BJ (cell line): Measurements from ENCODE around the gene BUB1. TPM values are rescaled to one million over a fixed set of nuclear protein-coding genes. Genes with fewer than 3 reads are reported as not detected.
"Not testable (repeated sequence)": the region's sequence is repeated elsewhere in the genome, so short reads cannot be mapped to it uniquely, and the experiment has no call there.

Source experiments
- CTCF ChIA-PET: fragments of 350-600 bp; formaldehyde crosslinking; extraction: SDS; loops from one replicate; lab custom pipeline; 2021; ENCODE audit warnings: antibody characterized with exemption, inconsistent platforms; lab: Yijun Ruan, JAX
- POLR2A ChIA-PET: fragments of 300-600 bp; sonication (Branson Sonifier 250); formaldehyde crosslinking; extraction: SDS; loops from one replicate; lab custom pipeline; 2021; ENCODE audit warnings: antibody characterized with exemption; lab: Charles Lee
- DNase-seq: peaks from one replicate; pipeline ENCODE4 v3.0.0-alpha.2; 2011; ENCODE audit warnings: low read depth
- H3K27me3 ChIP-seq: 2 replicates; pipeline ENCODE4 v1.6.0; 2011; ENCODE audit warnings: low read length; ENCODE audit not compliant: control insufficient read depth, insufficient read depth
- H3K36me3 ChIP-seq: 2 replicates; pipeline ENCODE4 v1.5.1; 2011; ENCODE audit warnings: low read length; ENCODE audit not compliant: control insufficient read depth, insufficient read depth
- H3K4me3 ChIP-seq: 2 replicates; pipeline ENCODE4 v1.5.1; 2011; ENCODE audit warnings: low read depth, mild to moderate bottlenecking, control low read depth, low read length
- polyA plus RNA-seq: library from polyadenylated mRNA; depleted of rRNA; stranded (reverse); fragments of >200 nt; gene quantifications from 2 replicates; pipeline ENCODE4 v1.2.3, GENCODE V29; 2011
- TF ChIP-seq, protein P1 (sequence below): IDR thresholded peaks from 2 replicates; pipeline ENCODE4 v1.5.1; 2011; ENCODE audit warnings: low read depth, mild to moderate bottlenecking, control low read depth, inconsistent platforms, low read length, moderate library complexity; ENCODE audit not compliant: insufficient read depth

The BUB1 gene
- polyA plus RNA-seq, 1 experiment = 22.2 TPM

DNA sequence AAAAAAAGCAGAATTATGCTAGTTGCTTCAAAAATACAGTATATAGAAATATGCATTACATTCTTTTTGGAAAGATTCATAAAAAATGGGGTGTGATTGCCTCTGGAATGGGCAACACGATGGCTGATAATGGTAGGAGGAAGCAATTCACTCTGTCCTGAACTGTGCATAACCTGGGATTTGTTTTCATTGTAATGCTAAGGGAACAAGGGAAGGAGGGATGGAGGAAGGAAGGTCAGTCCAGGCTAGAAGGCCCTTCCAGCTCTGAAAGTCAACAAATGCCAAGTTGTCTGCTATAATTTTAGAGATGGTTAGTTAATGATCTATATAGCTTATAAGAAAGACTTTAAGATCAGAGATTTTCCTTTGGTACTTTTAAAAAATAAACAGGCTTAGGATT, 40.8 kb downstream of the BUB1 start:
- ChIA-PET POLR2A (no interaction called here), CTCF (no interaction called here)
- no peak overlapping the region for H3K4me3 ChIP-seq
- DNase-seq = no peak
- no peaks in the 10 kb centered on the region for H3K36me3 ChIP-seq
- TF ChIP-seq, protein P1, sequence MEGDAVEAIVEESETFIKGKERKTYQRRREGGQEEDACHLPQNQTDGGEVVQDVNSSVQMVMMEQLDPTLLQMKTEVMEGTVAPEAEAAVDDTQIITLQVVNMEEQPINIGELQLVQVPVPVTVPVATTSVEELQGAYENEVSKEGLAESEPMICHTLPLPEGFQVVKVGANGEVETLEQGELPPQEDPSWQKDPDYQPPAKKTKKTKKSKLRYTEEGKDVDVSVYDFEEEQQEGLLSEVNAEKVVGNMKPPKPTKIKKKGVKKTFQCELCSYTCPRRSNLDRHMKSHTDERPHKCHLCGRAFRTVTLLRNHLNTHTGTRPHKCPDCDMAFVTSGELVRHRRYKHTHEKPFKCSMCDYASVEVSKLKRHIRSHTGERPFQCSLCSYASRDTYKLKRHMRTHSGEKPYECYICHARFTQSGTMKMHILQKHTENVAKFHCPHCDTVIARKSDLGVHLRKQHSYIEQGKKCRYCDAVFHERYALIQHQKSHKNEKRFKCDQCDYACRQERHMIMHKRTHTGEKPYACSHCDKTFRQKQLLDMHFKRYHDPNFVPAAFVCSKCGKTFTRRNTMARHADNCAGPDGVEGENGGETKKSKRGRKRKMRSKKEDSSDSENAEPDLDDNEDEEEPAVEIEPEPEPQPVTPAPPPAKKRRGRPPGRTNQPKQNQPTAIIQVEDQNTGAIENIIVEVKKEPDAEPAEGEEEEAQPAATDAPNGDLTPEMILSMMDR = no peak
- no peaks in the 10 kb centered on the region for H3K27me3 ChIP-seq

DNA sequence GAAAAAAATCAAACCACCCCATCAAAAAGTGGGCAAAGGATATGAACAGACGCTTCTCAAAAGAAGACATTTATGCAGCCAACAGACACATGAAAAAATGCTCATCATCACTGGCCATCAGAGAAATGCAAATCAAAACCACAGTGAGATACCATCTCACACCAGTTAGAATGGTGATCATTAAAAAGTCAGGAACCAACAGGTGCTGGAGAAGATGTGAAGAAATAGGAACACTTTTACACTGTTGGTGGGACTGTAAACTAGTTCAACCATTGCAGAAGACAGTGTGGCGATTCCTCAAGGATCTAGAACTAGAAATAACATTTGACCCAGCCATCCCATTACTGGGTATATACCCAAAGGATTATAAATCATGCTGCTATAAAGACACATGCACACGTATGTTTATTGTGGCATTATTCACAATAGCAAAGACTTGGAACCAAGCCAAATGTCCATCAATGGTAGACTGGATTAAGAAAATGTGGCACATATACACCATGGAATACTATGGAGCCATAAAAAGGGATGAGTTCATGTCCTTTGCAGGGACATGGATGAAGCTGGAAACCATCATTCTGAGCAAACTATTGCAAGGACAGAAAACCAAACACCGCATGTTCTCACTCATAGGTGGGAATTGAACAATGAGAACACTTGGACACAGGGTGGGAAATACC, 41.8 kb downstream of the BUB1 start:
- H3K36me3 ChIP-seq, CTCF ChIA-PET, POLR2A ChIA-PET, DNase-seq, H3K4me3 ChIP-seq, H3K27me3 ChIP-seq: not testable (repeated sequence)

DNA sequence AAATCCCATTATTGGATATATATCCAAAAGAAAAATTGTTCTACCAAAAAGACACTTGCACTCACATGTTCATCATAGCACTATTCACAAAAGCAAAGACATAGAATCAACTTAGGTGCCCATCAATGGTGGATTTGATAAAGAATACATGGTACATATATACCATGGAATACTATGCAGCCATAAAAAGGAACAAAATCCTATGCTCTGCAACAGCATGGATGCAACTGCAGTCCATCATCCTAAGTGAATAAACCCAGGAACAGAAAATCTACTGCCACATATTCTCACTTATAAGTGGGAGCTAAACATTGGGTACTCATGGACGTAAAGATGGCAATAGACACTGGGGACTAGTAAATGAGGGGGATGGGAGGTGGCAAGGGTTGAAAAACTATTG, 50.5 kb downstream of the BUB1 start:
- H3K4me3 ChIP-seq, DNase-seq, H3K36me3 ChIP-seq, CTCF ChIA-PET, H3K27me3 ChIP-seq, POLR2A ChIA-PET: not testable (repeated sequence)

DNA sequence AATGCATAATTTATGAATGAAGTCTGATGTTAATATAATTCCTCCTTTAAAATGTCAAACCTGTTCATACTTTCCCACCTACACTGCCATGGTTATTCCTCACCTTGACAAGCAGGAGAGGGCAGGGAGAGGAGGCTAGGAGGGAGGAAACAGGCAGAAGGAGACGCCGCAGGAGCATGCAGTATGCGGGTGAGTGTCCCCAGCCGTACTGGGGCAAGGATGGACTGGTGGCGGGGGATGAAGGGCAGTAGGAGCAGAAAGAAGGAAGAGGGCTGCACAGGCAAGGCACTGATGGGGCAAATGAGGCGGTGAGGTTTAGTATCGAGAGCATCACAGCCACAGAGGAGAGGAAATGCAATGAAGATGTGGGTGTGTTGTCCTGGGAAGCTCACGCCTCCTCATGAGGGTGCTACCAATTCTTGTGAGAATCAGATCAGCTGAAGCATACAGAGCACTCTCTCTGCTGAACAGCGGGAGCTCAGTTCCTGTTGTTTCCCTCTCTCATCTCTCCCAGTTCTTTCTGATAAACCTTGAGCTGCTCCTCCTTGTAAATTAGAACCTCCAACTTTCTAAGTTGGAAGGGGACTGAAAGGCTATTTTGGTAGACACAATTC, 58.4 kb downstream of the BUB1 start:
- H3K36me3 ChIP-seq, CTCF ChIA-PET, H3K27me3 ChIP-seq, POLR2A ChIA-PET, DNase-seq, H3K4me3 ChIP-seq: not testable (repeated sequence)

DNA sequence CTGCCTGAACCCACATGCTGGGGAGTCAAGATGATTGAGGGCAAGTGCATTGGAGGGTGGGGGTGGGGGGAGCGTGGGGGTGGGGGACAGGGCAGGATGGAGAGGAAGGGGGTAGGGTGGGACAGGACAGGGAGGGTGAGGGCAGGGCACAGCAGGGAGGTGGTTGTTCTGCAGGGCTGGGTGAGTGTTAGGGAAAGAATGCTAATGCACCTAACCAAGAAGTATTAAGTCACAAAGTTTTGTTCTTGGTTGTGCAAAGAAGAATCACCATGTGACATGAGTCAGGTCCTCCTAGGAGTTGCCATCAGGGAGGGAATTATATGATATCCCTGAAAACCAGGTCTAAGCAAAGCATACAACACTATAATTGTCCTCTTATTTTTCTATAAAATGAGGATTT, 63.9 kb downstream of the BUB1 start:
- CTCF ChIA-PET, POLR2A ChIA-PET, H3K4me3 ChIP-seq, H3K36me3 ChIP-seq, DNase-seq, H3K27me3 ChIP-seq: not testable (repeated sequence)

DNA sequence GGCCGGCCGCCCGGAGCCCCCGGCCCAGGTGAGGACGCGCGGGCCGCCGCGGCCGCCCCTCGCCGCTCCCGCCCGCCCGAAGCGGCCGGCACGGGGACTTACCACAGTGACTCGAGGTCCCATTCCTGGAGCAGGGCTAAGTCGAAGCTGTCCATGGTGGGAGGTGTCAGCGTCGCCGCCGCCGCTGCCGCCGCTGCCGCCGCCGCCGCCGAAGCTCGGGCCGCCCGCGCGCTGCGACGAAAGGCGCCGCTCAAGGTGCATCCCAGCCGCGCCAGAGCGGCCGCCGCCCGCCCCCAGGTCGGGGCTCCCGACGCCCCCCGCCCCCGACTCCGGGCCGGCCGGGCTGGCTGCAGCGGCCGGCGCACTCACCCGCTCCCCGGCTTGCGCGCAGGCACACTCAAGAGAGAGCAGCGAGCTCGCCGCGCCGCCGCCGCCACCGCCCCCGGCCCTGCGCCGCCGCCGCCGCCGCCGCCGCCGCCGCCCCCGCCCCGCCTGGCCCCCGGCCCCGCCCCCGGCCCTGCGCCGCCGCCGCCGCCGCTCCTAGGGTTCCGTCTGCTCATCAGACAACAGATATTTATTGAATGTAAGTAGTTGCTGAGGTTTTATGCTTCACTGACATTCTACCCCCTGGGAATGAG, 67.1 kb downstream of the BUB1 start:
- POLR2A ChIA-PET, H3K4me3 ChIP-seq: not testable (repeated sequence)

DNA sequence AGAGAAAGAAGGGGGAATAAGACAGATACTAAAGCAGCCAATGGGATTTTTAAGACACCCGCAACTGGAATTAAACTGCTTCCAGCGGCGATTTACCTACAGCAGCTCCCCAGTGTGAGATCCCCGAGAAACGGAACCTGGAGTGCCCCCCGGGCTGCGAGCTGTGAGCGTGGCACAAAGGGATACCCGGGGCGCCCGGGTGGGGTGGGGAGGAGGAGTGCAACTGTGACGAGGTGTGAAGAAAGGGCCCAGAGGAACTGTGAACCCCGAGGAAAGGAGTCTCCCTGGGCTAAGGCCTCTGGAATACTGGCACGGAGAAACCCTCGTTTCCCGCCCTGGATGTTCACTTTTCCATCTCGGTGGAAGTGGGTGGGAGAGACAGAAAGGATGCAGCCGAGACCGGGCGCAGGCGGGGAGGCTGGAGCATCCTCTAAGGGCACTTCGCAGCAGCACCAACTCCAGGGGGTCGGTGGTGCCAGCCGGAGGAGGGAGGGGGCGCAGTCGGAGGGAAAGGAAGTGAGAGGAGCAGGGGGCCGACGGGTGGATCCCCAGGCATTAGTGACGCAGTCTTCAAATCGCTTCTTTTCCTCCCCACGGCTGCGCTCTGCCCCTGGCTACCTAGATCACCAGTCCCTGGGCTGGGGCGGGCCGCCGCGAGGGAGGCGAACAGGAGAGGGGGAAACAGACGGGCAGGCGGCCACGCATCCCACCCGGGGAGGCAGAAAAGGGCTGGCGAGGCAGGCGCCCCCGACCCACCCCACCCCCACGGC, 67.8 kb downstream of the BUB1 start:
- H3K36me3 ChIP-seq, H3K4me3 ChIP-seq, DNase-seq, CTCF ChIA-PET, POLR2A ChIA-PET, H3K27me3 ChIP-seq: not testable (repeated sequence)

More for the DNA sequence above, 67.1 kb downstream of the BUB1 start:
- DNase-seq, H3K27me3 ChIP-seq, CTCF ChIA-PET, H3K36me3 ChIP-seq: not testable (repeated sequence)

DNA sequence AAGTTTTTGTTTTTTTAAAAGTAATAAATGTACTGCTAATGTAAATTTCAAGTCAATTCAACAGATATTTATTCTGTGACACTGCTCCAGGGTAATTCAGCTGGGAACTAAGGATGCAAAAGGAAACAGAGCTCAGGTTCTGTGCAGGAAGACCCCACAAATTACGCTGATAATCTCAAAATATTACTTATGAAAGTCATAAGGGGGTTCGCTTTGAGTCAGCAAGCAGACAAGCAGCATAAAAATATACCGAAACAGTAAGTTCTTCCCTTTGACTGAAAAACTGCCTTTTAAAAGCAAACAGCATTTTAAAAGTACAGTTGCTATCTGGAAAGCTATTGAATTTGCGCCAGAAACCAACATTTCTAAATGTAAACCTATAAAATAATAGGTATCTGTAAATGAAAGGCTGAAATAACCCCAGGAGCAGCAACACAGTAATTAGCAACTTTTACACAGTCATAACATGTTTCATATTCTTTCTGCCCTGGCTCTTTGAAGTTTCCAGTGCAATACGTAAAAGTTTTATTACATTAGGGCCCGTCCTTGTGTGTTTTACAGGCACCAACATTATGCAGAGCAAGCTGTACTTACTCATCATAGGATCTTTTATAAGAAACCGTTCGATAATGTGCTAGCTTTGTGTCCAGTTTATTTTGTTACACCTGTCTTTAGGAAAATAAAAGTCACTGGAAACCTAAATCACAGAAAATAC, 68.9 kb downstream of the BUB1 start:
- DNase-seq, POLR2A ChIA-PET, H3K36me3 ChIP-seq, CTCF ChIA-PET, H3K27me3 ChIP-seq, H3K4me3 ChIP-seq: not testable (repeated sequence)

DNA sequence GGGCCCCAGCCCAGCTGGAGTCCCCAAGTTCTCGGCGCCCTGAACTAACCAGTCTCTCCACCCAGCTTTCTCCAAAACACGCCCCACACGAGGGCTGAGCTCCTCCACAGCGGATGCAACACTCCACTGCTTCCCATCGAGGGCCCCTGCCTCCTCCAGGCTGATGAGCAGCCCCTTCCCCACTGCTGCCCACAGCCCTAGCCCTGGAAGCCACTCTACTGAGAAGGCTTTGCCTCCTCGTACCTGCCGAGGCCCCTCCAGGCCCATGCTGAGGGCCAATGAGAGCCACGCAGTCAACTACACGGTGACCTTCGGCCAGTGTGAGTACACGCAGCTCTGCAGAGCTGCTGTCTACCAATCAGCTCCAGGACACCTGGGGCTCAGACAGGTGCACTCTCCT, 72.8 kb downstream of the BUB1 start:
- CTCF ChIA-PET, POLR2A ChIA-PET: not testable (repeated sequence)

DNA sequence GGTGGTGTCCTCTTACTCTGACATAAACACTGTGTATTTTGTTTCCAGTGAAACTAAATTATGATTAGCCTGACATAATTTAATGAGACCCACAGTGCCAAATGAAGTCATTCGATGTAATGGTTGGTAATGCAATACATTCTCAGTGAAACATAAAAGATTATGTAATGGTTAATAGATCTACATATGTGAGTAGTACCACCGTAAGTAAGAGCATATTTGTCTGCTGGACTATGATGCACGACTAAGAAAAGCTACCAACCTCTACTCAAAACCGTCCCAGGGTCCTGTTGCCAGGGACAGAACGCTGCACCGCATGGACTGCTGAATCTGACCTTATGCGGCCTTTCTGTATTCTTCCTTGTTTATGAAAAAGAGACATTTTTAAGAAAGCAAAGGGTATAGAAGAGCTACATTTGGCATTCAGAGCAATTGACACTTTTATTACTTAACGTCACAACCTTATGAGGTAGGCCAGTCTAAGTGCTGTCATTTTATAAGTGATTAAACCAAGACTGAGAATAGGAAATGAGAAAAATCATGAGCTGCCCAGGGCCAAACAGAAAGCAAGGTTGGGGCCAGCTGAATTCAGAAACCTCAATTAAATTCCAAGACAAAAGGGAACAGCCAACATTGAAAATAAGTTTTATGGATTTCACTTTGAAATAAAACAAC, 73.8 kb downstream of the BUB1 start:
- CTCF ChIA-PET = not testable (repeated sequence)

More for the DNA sequence above, 72.8 kb downstream of the BUB1 start:
- DNase-seq, H3K4me3 ChIP-seq, H3K27me3 ChIP-seq, H3K36me3 ChIP-seq: not testable (repeated sequence)

DNA sequence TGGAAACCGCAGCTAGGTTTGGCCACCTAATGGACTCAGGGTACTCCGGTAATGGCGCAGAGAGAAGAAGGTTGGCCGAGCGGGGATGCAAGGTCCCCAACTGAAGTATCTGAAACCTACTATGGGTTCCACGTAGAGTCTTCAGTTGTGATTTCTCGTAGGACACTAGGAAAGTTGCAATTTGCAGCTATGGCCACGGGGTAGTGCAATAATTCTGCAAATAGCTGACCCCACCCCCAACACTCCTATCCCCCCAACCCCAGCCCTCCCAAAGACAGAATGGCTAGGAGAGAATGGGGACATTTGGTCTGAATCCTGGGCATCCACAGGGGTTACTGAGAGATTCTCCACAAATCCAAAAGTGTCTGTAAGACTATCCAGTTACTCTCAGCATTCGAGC, 75.7 kb downstream of the BUB1 start:
- H3K27me3 ChIP-seq, H3K4me3 ChIP-seq, H3K36me3 ChIP-seq, CTCF ChIA-PET, POLR2A ChIA-PET, DNase-seq: not testable (repeated sequence)

More for the DNA sequence above, 73.8 kb downstream of the BUB1 start:
- H3K4me3 ChIP-seq, H3K27me3 ChIP-seq, POLR2A ChIA-PET, H3K36me3 ChIP-seq, DNase-seq: not testable (repeated sequence)
